H1 (cell line): Measurements from ENCODE around the gene KBTBD13. TPM values are rescaled to one million over a fixed set of nuclear protein-coding genes. Genes with fewer than 3 reads are reported as not detected.

Experiments used
- CTCF ChIP-seq, 3 experiments: IDR thresholded peaks; 1 replicate in 2 of 3; 2 replicates in 1 of 3; pipeline versions ENCODE4 v1.5.1 to v1.6.1; 2011; ENCODE audit warnings: low read length in 3 of 3, mild to moderate bottlenecking in 3 of 3, inconsistent platforms in 2 of 3, low read depth in 1 of 3, moderate library complexity in 1 of 3; ENCODE audit not compliant: insufficient read depth in 1 of 3; ENCODE audit errors: control extremely low read depth in 1 of 3
- HDAC6 ChIP-seq: IDR thresholded peaks from one replicate; pipeline ENCODE4 v1.7.1; 2012; ENCODE audit warnings: low read depth, mild to moderate bottlenecking, inconsistent platforms, low read length, moderate library complexity
- MAX ChIP-seq: IDR thresholded peaks from 2 replicates; pipeline ENCODE4 v1.6.1; 2012; ENCODE audit warnings: inconsistent platforms
- POLR2A ChIP-seq, 2 experiments: IDR thresholded peaks; 1 replicate in 1 of 2; 2 replicates in 1 of 2; pipeline ENCODE4 v1.6.1; 2011; ENCODE audit warnings: low read depth in 2 of 2, low read length in 2 of 2, mild to moderate bottlenecking in 2 of 2; ENCODE audit errors: control extremely low read depth in 1 of 2
- SAP30 ChIP-seq: fragments of 300-600 bp; sonication (generic); IDR thresholded peaks from 2 replicates; pipeline ENCODE4 v1.7.1; 2012; ENCODE audit warnings: low read length, moderate library complexity, mild to moderate bottlenecking, inconsistent platforms; ENCODE audit not compliant: insufficient read depth, insufficient replicate concordance
- TEAD4 ChIP-seq: IDR thresholded peaks from 2 replicates; pipeline ENCODE4 v1.6.1; 2012; ENCODE audit warnings: low read depth, low read length, inconsistent platforms, mixed read lengths
- polyA plus RNA-seq, 7 experiments: library from polyadenylated mRNA; depleted of rRNA in 3 of 7; stranded (reverse) in 5 of 7; unstranded in 2 of 7; fragments of >200 nt in 5 of 7; fragments of 200-250 nt in 2 of 7; gene quantifications; 1 replicate in 5 of 7; 2 replicates in 1 of 7; 4 replicates in 1 of 7; pipeline versions ENCODE4 v1.2.1 to v1.2.3, GENCODE V29; 2011 to 2013; ENCODE audit warnings: missing spikeins in 2 of 7, mixed read lengths in 2 of 7
- total RNA-seq: library from RNA; stranded (reverse); fragmentation: NEBNext Ultra II Directional; extraction: Animal tissue kit (Norgen Biotek cat#: 25700); gene quantifications from 2 replicates; pipeline ENCODE4 v1.2.1, GENCODE V29; 2021

Gene KBTBD13
- total and polyA plus RNA-seq, 2 of the 8 experiments (the other 6 are each of a cell fraction or from before 2014, with no cell fraction given): not detected

GRCh38 chr15:65077291-65077980 is 890 bp downstream of the KBTBD13 start (continued):
- TF ChIP-seq CTCF (IDR thresholded peaks at IDR 0.05; ENCODE audit: control extremely low read depth in 1 of 3, insufficient read depth in 1 of 3, low read depth in 1 of 3, low read length in 3 of 3): peak; percentile 11 to 37 (median 13); a peak in 2 of 4 replicates
- no peak for TF ChIP-seq TEAD4
- no peak for TF ChIP-seq MAX
- TF ChIP-seq SAP30: no peak
- no peak for TF ChIP-seq HDAC6
- no peak for TF ChIP-seq POLR2A (IDR thresholded peaks at IDR 0.05; ENCODE audit: control extremely low read depth in 1 of 2, low read depth in 2 of 2, low read length in 2 of 2)
